Measurements from ENCODE around the gene MLLT10. TPM values are rescaled to one million over a fixed set of nuclear protein-coding genes. Genes with fewer than 3 reads are reported as not detected.

MLLT10 gene
- total RNA-seq, 1 donor from 2014 or later, result 53.3 TPM

DNA sequence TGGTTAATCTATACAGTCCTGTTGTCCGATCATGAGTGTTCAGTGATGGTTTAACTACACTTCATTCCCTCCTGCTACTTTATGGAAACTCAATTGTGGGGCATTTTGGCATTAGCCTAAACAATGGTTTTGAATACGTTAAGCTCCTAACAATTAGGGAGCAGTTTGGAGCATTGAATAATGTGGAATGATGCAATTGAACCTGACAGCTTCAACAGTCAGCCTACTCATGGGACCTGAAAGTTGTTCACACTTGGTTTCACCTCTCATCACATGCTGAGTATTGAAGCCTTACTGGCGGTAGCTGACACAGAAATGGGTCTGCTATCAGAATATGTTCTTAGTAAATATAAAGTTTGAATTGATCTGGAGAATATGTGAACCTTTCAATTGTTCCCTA, 186.1 kb downstream of the MLLT10 start:
- no peak for DNase-seq (ENCODE audit: extremely low spot score in 2 of 2)
- TF ChIP-seq, protein P1, sequence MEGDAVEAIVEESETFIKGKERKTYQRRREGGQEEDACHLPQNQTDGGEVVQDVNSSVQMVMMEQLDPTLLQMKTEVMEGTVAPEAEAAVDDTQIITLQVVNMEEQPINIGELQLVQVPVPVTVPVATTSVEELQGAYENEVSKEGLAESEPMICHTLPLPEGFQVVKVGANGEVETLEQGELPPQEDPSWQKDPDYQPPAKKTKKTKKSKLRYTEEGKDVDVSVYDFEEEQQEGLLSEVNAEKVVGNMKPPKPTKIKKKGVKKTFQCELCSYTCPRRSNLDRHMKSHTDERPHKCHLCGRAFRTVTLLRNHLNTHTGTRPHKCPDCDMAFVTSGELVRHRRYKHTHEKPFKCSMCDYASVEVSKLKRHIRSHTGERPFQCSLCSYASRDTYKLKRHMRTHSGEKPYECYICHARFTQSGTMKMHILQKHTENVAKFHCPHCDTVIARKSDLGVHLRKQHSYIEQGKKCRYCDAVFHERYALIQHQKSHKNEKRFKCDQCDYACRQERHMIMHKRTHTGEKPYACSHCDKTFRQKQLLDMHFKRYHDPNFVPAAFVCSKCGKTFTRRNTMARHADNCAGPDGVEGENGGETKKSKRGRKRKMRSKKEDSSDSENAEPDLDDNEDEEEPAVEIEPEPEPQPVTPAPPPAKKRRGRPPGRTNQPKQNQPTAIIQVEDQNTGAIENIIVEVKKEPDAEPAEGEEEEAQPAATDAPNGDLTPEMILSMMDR (IDR thresholded peaks at IDR 0.05), result no peak
- TF ChIP-seq POLR2AphosphoS5 (IDR thresholded peaks at IDR 0.05; ENCODE audit: insufficient read depth in 1 of 2, low read depth in 1 of 2), result no peak
- no peak for TF ChIP-seq POLR2A (IDR thresholded peaks at IDR 0.05)
- intact Hi-C loops (cut with DNase I), result no loop called here

DNA sequence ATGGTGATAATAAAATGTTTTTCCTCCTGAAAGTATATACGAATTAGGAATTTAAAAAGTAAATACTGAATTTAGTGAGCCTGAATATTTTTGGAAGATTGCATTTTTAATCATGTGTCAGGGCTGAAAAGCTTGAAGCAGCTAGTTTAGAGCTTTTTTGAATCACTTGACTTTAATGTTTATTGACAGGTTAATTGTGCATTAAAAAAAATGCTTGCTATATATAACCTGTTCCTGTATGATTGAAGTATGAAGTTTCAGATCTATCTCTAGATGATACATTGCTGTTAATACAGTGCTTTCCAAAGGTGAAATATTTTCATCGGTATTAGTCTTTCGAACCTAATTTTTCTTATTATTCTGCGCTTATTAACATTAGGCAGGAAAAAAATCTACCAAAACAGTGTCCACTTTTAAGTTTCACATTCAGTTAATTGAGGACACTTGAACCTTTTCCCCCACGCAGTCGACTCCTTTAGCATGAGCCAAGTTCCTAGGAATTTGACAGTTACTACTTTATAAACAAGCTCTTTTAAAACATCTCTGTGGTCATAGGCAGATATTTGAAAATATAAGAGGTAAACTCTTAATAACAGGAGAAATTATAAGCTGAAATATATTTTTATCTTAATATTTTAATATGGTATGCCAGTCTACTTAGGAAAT, 187.1 kb downstream of the MLLT10 start:
- DNase-seq (ENCODE audit: extremely low spot score in 2 of 2), result no peak
- peaks cover 17% of the 10 kb centered on the region for H3K4me1 ChIP-seq
- no peaks in the 10 kb centered on the region for H3K36me3 ChIP-seq
- H3K27me3 ChIP-seq, result no peaks in the 10 kb centered on the region
- intact Hi-C loops (cut with DNase I), result no loop called here
- H3K4me3 ChIP-seq, result no peak overlapping the region
- H3K9me3 ChIP-seq, result no peaks in the 10 kb centered on the region
- no peak overlapping the region for H3K27ac ChIP-seq
- TF ChIP-seq POLR2AphosphoS5 (IDR thresholded peaks at IDR 0.05; ENCODE audit: insufficient read depth in 1 of 2, low read depth in 1 of 2) (no peak), POLR2A (IDR thresholded peaks at IDR 0.05) (no peak)
- TF ChIP-seq, protein P1 (IDR thresholded peaks at IDR 0.05), result no peak

More for the DNA sequence above, 186.1 kb downstream of the MLLT10 start:
- Histone ChIP-seq H3K4me1 (peaks cover 13% of the 10 kb centered on the region), H3K4me3 (no peak overlapping the region), H3K9me3 (no peaks in the 10 kb centered on the region), H3K36me3 (no peaks in the 10 kb centered on the region), H3K27ac (no peak overlapping the region), H3K27me3 (no peaks in the 10 kb centered on the region)

DNA sequence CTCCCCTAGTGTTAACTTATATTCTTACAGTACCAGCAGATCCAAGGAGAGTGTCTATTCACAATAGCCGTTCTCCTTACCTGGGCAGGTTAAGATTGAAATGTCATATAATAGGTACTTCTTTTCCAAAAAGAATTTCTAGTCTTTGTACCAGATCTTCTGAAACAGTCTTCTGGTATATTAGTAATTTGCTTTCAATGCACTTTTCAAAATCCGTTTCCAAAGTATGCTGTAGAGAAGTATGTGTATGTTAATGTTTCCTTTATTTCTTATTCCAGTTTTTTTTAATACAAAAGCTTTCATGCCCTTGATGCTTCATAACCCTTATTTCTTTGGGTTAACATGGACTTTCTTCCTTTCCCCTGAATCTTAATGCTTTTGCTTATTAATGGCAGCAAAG, 188.2 kb downstream of the MLLT10 start:
- TF ChIP-seq, protein P1 (IDR thresholded peaks at IDR 0.05), result no peak
- TF ChIP-seq POLR2A (IDR thresholded peaks at IDR 0.05) (no peak), POLR2AphosphoS5 (IDR thresholded peaks at IDR 0.05; ENCODE audit: insufficient read depth in 1 of 2, low read depth in 1 of 2) (no peak)
- Histone ChIP-seq H3K4me3 (no peak overlapping the region), H3K9me3 (no peaks in the 10 kb centered on the region), H3K36me3 (no peaks in the 10 kb centered on the region), H3K4me1 (peaks cover 26% of the 10 kb centered on the region), H3K27ac (no peak overlapping the region), H3K27me3 (no peaks in the 10 kb centered on the region)
- no peak for DNase-seq (ENCODE audit: extremely low spot score in 2 of 2)
- intact Hi-C loops (cut with DNase I), result no loop called here

DNA sequence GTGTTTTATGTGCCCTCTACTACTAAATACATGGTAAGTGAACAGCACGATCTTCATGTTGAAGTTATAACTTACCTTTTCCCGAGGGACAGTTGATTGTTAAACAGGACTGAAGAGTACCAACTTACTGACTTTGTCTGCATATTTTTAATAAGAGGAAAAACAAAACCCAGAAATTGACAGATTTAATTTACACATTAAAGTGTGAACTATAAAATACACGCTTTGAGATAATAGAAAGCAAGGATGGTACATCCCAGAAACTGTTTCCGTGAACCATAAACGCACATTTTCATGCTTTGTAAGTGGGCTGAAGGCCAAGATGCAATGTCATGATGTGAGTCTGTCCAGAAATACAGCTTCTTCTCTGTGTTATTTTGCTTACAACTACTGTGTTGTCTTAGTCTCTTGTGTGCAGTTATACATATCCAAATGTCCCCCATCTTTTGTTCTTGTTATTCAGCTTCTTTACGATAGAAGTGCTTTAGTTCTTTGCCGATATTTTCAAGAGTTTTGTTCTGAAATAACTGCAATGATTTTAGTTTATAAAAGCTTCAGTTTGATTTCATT, 190.1 kb downstream of the MLLT10 start:
- Histone ChIP-seq H3K9me3 (no peaks in the 10 kb centered on the region), H3K27me3 (no peaks in the 10 kb centered on the region), H3K4me3 (no peak overlapping the region), H3K36me3 (no peaks in the 10 kb centered on the region), H3K27ac (no peak overlapping the region), H3K4me1 (peaks cover 30% of the 10 kb centered on the region)
- no peak for DNase-seq (ENCODE audit: extremely low spot score in 2 of 2)
- TF ChIP-seq, protein P1 (IDR thresholded peaks at IDR 0.05), result no peak
- intact Hi-C loops (cut with DNase I), result no loop called here

DNA sequence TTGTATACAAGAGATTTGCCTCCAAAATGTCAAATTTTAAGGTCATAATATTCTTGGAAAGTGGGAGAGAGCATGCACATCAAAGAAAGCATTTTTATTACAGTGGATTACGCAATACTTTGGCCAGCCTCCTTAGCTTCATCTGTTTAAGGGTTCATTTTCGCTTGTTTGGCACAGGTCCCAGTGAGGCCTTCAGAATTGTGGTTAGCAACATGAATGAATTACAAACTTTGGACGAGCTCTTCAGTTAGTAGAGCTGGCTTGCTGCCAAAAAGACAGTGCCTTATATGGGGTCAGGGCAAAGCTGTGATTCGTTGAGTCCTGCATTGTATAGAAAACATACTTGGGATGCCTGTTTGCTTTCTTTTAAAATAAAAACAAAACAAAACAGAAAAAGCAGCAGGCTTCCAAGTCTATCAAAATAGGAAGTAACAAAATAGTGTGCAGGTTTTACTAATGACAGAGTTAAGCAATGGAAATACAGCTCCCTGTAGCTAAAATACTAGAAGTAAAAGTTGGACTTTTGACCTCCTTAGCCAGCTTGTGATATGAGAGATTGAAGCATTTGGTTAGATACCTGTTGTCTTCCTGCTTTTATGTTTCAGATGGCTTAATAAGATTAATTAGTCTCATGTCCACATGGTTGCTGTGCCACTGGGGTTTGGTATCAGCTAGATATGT, 190.8 kb downstream of the MLLT10 start:
- Histone ChIP-seq H3K4me1 (peaks cover 30% of the 10 kb centered on the region), H3K4me3 (no peak overlapping the region), H3K36me3 (no peaks in the 10 kb centered on the region), H3K9me3 (no peaks in the 10 kb centered on the region), H3K27ac (no peak overlapping the region), H3K27me3 (no peaks in the 10 kb centered on the region)
- TF ChIP-seq POLR2AphosphoS5 (IDR thresholded peaks at IDR 0.05; ENCODE audit: insufficient read depth in 1 of 2, low read depth in 1 of 2), result peak in 1 of 2 donors; percentile 91
- TF ChIP-seq, protein P1 (IDR thresholded peaks at IDR 0.05), result no peak
- no peak for DNase-seq (ENCODE audit: extremely low spot score in 2 of 2)
- intact Hi-C loops (cut with DNase I), result loop anchor here (5.0 kb wide), 1 partner anchor 208 kb away; no protein-coding TSS in a partner anchor

Measured in vagina (tissue), 2 donors.